Ramos (cell line): ENCODE results near the gene CEP295NL.
"Not testable (repeated sequence)": the region's sequence is repeated elsewhere in the genome, so short reads cannot be mapped to it uniquely, and the experiment has no call there.

Source experiments
- in situ Hi-C: fragments of 300-500 bp; cut with MboI; formaldehyde crosslinking; loops from one replicate; pipeline ENCODE4 v1.14.3; 2022; ENCODE audit warnings: low sequenced_read_pairs; ENCODE audit not compliant: unreplicated experiment

The CEP295NL gene

DNA sequence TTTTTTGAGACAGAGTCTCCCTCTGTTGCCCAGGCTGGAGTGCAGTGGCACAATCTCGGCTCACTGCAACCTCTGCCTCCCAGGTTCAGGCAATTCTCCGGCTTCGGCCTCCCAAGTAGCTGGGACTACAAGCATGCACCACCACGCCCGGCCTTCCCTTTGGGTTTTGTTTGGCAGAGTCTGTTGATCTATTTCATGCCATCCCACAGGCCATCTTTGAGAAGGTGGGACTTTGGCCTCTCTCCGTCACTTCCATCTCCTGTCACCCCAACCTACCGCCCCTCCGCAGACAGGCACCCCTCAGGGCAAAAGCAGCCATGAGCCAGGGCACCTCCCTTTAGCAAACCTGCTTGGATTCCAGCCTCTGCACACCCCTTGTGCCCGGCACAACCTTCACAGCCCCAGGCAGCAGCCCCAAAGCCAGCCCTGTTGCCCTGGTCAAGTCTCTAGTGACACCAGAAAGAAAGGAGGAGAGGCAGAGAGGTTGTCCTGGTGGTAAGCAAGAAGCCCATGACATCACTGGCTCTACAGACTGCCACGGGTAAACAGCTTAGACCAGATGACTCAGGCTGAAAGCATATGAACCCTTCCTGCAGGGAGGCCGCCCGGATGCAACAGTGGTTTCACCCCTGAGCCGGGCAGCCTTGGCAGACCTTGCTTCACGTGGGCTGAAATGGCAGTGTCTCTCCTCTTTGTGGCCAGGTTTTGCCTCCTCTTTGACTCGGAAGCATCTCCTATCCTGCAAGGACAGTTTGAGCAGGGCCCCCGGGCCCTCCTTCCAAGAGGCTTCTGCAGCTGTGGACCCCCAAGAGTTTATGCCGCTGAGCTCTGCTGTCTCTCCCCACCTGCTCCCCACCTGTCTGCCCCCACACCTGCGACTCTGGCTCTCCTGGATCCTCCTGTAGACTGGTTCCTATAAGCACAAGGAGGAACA lies 30.3 kb upstream of the CEP295NL start:
- in situ Hi-C loops, result no loop called here

DNA sequence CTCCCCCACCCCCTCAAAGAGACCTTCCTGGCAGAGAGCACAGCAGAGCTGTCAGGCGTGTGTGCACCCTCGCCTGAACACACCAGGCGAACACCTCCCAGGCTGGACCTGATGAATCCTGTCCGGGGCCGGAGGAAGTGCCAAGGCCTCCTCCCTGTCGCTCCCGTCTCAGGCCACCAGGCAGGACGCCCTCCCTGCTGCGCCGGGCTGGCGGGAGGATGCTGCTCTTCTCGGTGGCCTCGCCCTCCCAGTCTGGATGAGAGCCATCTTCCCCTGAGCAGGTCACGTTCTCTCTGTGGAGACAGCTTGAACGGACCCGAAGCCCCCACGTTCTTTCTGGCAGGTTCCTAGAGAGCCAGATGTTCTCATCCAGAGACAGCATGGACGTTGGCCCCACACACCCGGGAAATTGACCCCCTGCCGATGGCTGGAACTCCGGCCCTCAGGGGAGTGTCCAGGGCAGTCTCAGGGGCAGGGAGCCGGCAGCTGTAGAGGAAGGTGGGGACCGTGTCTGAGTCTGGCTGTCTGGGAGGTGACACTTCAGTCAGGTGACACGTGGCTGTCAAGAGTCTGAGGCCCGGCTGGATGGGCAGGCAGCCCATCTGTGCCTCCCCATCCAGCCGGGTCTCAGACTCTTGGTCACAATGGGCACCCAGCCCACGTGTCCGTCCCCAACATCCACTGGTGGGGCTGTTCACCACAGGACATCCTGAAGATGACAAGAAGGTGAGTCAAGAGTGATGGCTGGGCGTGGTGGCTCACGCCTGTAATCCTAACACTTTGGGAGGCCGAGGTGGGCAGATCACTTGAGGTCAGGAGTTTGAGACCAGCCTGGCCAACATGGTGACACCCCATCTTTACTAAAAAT lies 27.1 kb upstream of the CEP295NL start:
- in situ Hi-C loops, result no loop called here

DNA sequence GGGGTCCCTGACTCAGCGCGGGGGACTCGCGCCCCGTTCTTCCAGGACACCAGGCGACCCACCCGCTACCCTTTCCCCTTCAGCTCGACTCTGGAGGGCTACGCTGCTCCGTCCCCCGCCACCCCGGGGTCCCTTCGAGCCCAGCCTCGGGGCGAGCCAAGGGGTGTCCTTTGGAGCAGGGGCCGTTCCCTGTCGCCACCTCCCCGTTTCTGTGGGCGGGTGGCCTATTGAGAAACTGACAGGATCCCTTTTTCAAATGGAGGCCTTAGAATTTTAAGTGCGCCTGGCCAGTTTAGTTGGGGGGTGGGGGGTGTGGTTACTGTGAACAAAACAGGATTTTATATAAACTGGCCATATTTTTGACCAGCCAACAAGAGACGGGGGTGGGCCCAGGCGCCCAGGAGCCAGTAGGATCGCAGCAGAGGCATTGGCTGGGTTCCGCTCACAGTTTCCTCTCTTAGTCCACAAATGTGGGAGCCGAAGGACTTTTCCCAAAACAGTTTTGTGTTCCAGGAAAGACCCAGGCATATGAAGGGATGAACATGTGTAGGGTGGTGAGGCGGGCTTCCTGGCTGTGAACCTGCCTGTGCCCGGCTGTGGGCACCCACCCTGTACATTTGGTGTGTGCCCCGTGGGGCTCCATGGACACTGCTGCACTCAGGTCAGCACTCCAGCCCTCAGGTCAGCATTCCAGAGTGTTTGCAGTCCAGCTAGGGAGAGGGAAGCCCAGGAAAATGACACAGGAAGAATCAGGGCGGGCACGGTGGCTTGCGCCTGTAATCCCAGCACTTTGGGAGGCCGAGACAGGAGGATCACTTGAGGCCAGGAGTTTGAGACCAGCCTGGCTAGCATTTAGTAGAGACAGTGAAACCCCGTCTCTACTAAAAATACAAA lies 22.9 kb upstream of the CEP295NL start:
- in situ Hi-C loops, result no loop called here

DNA sequence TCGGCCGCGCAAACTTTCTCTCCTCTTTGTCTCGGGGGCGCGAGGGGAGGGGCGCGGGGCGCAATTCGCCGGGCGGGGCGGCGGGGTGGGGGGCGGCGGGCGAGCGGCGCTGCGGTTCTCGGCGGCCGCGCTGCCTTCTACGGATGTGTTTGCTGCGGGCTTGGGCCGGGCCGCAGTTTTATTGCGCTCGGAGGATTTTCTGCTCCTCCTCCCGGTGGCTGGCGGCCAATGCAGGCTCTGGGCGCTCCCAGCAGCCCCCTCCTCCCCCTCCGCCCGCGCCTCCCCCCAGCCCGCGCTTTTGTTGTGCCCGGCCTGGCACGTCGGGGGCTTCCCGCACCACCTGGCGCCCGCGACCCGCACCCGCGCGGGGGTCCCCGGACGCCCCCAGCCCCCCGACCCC lies 22.2 kb upstream of the CEP295NL start, which contains the start of gene TIMP2:
TSS of gene TIMP2 (minus strand) at position 154 of the 400 bp plus-strand sequence. CDS start 299 bp downstream, outside the sequence.
- in situ Hi-C loops, result no loop called here

DNA sequence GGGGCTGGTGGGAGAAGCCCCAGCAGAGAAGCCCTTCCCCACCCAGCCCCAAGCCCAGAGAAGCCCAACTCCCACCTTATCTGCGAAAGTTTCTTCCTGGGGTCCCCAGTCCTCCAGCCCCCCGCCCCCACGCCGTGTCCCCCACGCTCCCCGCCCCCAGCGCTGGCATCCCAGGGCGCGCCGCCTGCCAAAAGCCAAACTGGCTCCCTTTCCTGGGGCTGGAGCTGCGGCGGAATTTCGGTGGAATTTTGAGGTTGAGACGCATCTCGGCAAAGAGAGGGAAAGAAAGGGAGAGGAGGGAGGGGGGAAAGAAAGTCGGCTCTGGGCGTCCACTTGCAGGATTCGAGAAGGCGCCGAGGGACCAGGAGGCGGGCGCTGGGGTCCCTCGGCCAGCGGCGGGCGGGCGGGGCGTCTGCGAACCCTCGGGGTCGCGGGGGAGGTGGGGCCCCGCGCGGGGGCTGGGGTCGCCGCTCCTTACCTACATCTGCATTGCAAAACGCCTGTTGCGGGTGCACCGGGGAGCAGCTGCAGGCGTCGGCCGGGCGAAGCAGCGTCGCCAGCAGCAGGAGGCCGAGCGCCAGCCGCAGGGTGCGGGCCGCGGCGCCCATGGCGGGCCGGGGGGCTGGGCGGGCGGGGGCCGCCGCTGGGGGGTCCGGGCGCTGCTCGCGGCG lies 21.6 kb upstream of the CEP295NL start:
- in situ Hi-C loops, result no loop called here

DNA sequence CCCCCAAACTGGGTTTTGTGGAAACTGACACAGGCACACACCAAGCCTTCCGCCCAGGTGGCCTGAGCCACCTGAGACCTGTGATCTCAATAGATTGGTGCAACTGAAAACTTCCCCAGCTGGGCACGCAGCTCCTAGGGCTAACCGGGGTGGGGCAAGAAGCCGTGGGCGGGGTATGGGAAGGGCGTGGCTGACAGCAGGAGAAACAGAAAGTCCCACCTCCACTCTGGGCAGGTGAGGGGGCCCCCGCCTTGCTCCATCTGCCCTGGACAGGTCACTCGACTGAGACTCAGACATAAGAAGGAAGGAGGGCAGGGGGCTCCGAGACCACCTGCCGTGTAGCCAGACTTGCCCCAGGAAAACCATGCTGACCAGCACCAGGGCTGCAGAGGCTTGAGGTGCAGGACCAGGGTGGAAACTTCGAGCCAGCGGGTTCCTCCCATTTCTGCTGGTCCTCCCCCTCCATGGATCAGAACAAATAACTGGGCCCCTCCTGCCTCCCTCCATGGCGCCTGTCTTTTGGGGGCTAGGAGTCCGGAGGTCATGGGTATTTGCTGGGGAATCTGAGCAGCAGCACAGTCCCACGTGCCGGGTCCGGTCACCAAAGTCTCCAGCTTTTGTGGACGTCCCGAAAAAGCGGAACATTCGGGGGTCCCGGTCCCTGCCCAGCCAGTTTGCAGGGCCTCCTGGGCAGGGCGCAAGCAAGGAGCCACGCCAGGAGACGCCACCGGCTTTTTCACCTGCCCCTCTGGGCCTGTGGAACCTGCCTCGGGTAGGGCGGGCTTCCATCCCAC lies 20.9 kb upstream of the CEP295NL start:
- in situ Hi-C loops, result no loop called here

DNA sequence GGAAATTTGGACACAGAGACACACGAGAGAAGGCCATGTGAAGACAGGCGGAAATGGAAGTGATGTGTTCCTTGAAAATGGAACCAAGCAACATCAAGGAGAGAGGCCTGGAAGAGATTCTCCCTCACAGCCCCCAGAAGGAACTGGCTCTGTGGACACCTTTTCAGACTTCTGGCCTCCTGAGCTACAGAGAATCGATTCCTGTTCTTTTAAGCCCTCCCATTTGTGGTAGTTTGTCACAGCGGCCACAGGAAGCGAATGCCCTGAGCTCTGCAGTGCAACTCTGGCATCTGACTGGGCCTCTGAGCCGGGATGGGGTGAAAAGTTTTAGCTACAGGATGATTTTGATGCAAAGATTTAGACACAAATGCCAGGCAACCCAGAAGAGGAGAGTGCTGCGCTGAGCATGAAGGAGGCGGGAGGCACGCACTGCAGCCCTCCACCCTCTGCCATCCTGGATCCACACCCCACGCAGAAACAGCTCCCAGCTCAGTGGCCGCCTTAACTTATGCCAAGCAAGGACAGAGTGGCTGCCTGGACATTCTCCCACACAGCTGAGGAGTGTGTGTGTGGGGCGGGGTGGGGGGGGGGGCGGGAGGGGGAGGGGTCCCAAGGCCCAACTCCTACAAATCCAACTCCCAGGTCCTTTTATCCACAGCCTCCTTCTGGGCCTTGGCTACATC lies 20.0 kb upstream of the CEP295NL start:
- in situ Hi-C loops, result no loop called here

DNA sequence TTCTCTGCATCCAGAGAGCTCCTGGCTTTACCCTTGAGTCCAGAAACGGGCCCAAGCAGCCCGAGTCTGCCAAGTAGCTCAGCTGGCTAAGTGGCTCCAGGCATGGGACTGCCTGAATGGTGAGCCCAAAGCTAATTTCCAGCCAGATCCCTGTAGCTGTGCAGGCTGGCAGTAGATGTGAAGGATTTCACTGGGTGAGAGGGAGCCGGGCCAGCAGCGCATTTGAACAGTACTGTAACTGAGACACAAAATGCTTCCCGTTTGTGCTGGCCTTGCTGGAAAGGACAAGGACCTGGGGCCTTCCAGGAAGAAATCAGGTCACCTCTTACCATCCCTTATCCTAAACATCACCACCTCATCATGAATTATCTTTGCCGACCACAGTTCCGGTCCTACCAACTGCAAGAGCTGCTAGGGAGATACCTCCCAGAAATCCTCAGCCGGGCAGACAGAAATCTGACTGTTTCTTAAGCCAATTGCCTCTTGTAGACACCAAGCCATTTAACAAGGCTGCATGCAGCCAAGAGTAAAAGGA lies 18.5 kb upstream of the CEP295NL start:
- in situ Hi-C loops, result no loop called here

DNA sequence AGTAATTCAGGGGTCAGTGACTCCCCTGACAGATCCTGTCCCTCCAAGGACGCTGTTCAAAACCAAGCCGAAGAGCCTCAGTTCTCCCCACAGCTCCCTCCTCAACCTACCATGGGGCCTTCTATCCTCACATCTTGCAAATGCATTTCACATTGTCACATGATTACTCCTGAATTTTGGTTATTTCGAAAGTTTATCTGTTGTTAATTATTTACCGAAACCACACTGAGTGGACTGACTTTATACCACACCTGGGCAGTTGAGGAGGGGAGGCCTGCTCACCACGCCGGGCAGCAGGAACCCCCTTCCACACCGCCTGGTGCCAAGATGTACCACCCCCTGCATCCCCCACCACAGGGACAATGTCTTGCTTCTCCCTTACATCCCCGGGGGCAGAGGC lies 17.5 kb upstream of the CEP295NL start:
- in situ Hi-C loops, result no loop called here

DNA sequence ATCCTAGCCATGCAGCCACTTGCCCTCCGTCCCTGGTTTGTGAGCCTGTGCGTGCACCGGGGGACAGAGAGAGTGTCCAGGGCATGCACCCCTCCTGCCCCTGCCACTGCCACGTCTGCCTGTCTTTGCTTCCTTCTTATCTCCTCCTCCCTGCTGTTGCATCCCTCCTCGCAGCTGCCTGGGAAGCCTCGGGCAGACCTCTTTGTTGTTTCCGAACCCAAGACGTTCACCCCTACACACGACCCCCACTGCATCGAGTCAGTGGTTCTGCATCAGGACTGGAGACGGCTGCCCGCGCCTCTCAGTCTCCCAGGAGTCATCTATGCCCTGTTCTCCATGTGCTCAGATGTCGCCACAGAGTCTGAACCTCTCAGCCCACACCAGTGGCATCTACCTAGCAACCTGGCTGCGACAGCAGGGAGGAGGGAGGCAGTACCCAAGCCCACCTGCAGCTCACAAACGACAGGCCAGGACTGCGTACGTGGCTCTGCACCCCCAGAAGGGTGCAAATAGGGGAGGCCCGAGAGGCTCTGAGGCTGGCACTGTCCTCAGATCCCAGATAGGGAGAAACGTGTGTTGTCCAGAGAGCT lies 17.0 kb upstream of the CEP295NL start:
- in situ Hi-C loops, result no loop called here

DNA sequence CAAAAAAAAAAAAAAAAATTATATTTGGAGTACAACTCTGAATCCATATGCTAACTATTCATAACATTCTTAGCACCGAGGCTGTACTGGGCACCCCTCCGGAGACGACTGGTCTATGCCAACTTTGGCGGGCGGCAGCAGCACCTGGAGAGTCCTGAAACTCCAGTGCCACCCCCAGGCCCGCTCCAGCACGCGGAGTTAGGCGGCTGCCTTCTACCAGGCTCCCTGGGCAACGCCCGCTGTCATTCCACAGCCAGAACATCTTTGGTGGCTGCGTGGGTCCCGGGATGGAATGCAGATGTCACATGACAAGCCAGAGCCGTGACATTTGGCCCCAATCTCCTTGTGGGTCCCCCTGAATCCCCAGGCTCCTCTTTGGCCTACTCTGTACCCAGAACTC lies 16.0 kb upstream of the CEP295NL start:
- in situ Hi-C loops, result no loop called here

DNA sequence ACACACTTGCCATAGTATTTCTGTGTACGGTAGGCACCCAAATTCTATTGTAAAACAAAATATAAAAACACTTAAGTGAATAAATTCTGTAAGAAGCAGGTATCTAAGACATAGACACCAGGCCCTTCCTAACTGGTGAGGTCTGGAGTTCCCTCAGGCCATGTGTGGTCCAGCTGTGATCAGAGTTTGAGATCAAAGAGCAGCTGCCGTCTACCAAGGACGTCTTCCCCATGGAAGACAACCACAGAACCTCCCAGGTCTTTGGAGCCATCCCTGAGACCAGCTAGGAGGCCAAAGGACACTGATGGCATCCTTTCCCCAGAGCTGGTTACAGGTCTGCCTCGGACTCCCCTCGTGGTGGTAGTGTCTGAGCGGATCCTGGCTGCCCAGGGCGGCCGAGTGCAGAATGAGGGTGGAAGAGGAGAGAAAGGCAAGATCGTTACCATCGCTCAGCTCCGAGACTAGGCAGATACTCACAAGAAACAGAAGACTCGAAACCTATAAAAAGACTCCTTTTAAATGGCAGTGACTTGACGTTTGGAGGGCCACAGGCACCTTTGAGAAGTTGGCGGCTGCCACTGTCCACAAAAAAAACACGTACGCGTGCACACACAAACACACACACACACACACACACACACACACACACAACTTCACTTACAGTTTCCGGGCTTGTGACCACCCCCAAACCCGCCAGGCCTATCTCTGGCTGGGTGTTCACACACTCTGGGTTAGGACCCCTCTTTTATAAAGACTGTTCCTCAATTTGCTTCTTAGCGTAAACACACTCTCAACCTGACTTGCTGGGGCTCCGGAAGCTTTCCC lies 14.7 kb upstream of the CEP295NL start:
- in situ Hi-C loops, result no loop called here

DNA sequence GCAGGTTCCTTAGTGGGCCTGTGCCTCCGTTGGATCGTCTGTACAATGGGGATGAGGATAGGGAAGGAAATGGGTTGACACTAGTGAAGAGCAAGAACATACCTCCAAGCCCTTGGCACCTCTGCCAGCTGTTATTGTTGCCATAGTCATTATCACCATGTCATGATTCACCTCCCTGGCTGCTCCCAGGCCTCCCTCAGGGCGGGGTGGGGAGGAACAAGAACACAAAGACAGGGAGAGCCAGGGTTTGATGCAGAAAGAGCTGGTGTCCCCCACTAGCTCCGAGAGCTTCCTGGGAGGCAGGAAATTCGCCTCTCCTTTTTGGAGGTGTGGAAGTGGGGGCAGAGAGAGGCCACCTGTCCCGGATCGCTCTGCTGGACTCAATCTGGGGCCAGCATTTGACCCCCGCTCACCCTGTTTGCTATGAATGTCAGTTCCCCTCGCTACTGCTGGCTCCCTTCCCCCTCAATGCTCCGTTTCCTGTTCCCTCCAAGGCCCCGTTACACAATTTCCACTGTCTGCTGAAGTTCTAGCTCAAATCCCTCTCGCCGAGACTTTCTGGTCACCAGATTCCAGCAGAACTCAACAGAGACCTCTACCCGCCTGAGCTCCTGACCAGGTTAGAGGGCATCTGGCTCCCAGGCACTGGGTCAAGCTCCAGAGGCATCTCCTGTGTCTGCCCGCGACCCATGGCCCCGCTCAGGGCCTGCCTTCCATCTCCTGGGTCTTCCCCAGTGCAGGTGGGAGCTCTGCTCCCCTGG lies 13.1 kb upstream of the CEP295NL start:
- in situ Hi-C loops, result no loop called here

DNA sequence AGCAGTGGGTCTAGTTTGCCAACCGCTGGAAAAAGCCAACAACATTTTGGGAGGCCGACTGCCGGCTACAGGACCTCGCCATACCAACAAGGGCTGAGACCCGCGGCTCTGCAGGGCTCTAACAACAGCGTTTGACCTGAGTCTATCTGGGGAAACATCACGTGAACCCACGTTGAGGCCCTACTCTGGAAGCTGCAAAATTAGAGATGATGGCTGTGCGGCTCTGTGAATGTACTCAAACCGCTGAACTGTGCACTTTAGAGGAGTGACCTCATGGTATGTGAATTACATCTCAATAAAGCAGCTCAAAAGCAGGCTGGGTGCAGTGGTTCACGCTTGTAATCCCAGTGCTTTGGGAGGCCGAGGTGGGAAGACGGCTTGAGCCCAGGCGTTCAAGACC lies 10.1 kb upstream of the CEP295NL start:
- in situ Hi-C loops, result no loop called here

DNA sequence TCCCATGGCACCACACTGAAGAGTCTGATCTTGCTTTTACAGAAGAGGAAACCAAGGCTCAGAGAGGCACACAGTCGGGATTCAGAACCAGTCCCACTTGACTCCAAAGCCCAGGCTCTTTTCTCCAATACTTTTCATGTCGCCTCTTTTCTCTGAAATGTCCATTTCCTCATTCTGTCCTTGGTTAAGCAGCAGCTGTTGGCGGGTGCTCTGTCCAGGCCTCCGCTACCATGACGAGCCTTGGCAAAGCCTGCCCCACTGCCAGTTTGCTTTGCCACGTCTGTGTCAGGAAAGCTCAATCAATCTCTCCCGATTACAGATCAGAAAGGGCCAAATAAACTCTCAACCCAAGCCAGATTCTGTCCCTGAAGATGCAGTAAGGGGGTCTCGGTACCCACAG lies 9.1 kb upstream of the CEP295NL start:
- in situ Hi-C loops, result no loop called here

DNA sequence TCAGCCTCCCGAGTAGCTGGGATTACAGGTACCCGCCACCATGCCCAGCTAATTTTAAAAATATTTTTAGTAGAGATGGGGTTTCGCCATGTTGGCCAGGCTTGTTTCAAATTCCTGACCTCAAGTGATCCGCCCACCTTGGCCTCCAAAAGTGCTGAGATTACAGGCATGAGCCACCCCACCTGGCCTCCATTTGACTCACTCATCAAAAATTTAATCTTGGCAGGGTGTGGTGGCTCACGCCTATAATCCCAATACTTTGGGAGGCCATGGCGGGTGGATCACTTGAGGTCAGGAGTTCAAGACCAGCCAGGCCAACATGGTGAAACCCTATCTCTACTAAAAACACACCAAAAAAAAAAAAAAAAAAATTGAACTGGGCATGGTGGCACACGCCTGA lies 8.5 kb upstream of the CEP295NL start:
- in situ Hi-C loops, result not testable (repeated sequence)
